Amniotic epithelial cell (primary cell): ENCODE data around the gene WEE1.
"Not testable (repeated sequence)": the region's sequence is repeated elsewhere in the genome, so short reads cannot be mapped to it uniquely, and the experiment has no call there.

Source experiments
- DNase-seq: peaks from one replicate; pipeline ENCODE4 v3.0.0-alpha.2; 2010; ENCODE audit warnings: low read depth

The WEE1 gene

GRCh38 chr11:9573052-9573774, at the start of gene WEE1:
TSS of gene WEE1 (plus strand) at chr11:9573670. CDS start at chr11:9573934, 264 bp downstream.
- peak; percentile 96 for DNase-seq

- DNase-seq, result no peak
These were observed 49.5 kb upstream of the WEE1 start for GRCh38 chr11:9524001-9524400.

GRCh38 chr11:9525116-9525515, 48.4 kb upstream of the WEE1 start:
- DNase-seq, result peak; percentile 20

- DNase-seq, result peak; percentile 82
These were observed 45.9 kb upstream of the WEE1 start for GRCh38 chr11:9527481-9528135.

GRCh38 chr11:9528136-9528501, 45.4 kb upstream of the WEE1 start:
- DNase-seq, result no peak

- no peak for DNase-seq
These were observed 44.7 kb upstream of the WEE1 start for GRCh38 chr11:9528573-9529333.

- DNase-seq, result no peak
These were observed 44.2 kb upstream of the WEE1 start for GRCh38 chr11:9529334-9529650.

GRCh38 chr11:9530020-9530621, 43.3 kb upstream of the WEE1 start:
- peak; percentile 25 for DNase-seq

GRCh38 chr11:9530901-9531625, 42.4 kb upstream of the WEE1 start:
- no peak for DNase-seq

- no peak for DNase-seq
These were observed 40.4 kb upstream of the WEE1 start for GRCh38 chr11:9533058-9533457.

- DNase-seq, result no peak
These were observed 39.6 kb upstream of the WEE1 start for GRCh38 chr11:9533736-9534473.

GRCh38 chr11:9535189-9535781, 38.2 kb upstream of the WEE1 start:
- peak; percentile 58 for DNase-seq

- no peak for DNase-seq
These were observed 34.9 kb upstream of the WEE1 start for GRCh38 chr11:9538548-9538947.

GRCh38 chr11:9549216-9549615, 24.3 kb upstream of the WEE1 start:
- not testable (repeated sequence) for DNase-seq

GRCh38 chr11:9550191-9550628, 23.3 kb upstream of the WEE1 start:
- peak; percentile 28 for DNase-seq

GRCh38 chr11:9561279-9561982, 12.0 kb upstream of the WEE1 start:
- no peak for DNase-seq

GRCh38 chr11:9562716-9563115, 10.8 kb upstream of the WEE1 start:
- no peak for DNase-seq

GRCh38 chr11:9563196-9563730, 10.2 kb upstream of the WEE1 start:
- DNase-seq, result no peak

- DNase-seq, result peak; percentile 100
These were observed 7.5 kb upstream of the WEE1 start for GRCh38 chr11:9565822-9566560.
